ENCODE data around the gene COL6A2. TPM values are rescaled to one million over a fixed set of nuclear protein-coding genes. Genes with fewer than 3 reads are reported as not detected.

Gene COL6A2
- total and polyA plus RNA-seq, 2 of the 4 experiments (the other 2 are of a cell fraction) = 208 to 1,065 TPM

DNA sequence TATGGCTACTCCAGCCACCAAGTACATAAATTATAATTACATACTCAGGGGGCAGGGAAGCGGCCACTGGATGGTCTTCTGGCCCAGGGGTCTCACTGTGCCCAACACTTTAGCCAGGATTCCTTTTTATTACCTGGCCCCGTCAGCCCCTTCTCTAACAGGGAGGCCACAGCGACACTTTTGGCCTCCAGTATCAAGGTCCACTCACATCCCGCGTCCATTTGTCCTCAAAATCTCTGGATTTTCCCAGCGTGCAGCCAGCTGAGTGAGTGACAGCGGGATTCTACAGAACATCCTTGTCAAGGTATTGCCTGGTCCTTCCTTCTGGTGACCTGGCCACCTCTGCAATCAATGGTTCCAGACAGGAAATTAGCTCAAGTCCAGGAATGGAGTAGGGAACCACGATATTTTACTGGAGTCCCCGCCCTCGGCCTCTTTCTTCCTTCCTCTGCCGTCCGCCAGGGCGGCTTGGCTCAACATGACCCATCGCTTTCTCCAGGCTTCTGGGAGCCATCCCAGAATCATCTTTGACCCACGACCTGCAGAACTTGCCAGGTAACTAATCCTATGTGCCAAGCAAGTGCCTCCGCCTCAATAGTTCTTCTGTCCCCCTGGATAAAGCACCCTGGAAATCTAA is 2.7 kb upstream of the COL6A2 start:
- no peak overlapping the region for H4K8ac ChIP-seq (ENCODE audit: low read depth in 2 of 2, low read length in 2 of 2)
- no peaks in the 10 kb centered on the region for H3K9me3 ChIP-seq (ENCODE audit: control insufficient read depth, insufficient read depth, low read length)
- in situ Hi-C loops (cut with MboI; ENCODE audit: low sequenced_read_pairs) (no loop called here), dilution Hi-C loops (cut with HindIII; ENCODE audit: low sequenced_read_pairs, unreplicated experiment) (no loop called here), intact Hi-C loops (cut with micrococcal nuclease) (loop anchor here (5.0 kb wide), 1 partner anchor 98 kb away; no protein-coding TSS in a partner anchor)
- peaks cover 6 to 62% of the 10 kb centered on the region in 2 experiments; a peak in 3 of 4 replicates for H3K79me1 ChIP-seq (ENCODE audit: low read depth in 1 of 2, low read length in 2 of 2)
- ATAC-seq (ENCODE audit: low read depth) (no peak), DNase-seq (no peak)
- H3K23ac ChIP-seq (ENCODE audit: low read depth, low read length) = no peak overlapping the region
- no peak overlapping the region for H3K4me2 ChIP-seq (ENCODE audit: low read depth, low read length)
- no peak overlapping the region for H3K9ac ChIP-seq (ENCODE audit: low read depth, low read length)
- no peak overlapping the region for H3K27ac ChIP-seq (ENCODE audit: insufficient read depth, low read length)
- H4K20me1 ChIP-seq (ENCODE audit: insufficient read depth, low read length) = peaks cover 16% of the 10 kb centered on the region
- no peak overlapping the region; the same call in 2 of the 3 replicates for H2BK15ac ChIP-seq (ENCODE audit: low read depth, low read length)
- peak overlapping the region; percentile 11; the same call in 1 of the 2 replicates for H2BK120ac ChIP-seq (ENCODE audit: low read depth, low read length)
- H2BK5ac ChIP-seq (ENCODE audit: low read depth, low read length, poor library complexity, severe bottlenecking) = no peak overlapping the region
- peak overlapping the region; percentile 65 for H2AK9ac ChIP-seq (replicated peaks; ENCODE audit: low read depth, low read length, poor library complexity)
- no peak overlapping the region for H2AFZ ChIP-seq (replicated peaks; ENCODE audit: low read length, poor library complexity)
- peak overlapping the region; percentile 37 for H3K4ac ChIP-seq (ENCODE audit: low read depth, low read length)
- BruUV-seq (replicated peaks) = no TSS peak
- peak overlapping the region; percentile 76 for H2AK5ac ChIP-seq (ENCODE audit: low read depth, low read length)
- H3K4me3 ChIP-seq (ENCODE audit: insufficient read depth, low read depth, low read length) = no peak overlapping the region
- H3K18ac ChIP-seq (ENCODE audit: low read depth, low read length) = no peak overlapping the region
- H3K4me1 ChIP-seq (ENCODE audit: control insufficient read depth, insufficient read depth, low read length) = peaks cover 25% of the 10 kb centered on the region
- CTCF ChIA-PET = no interaction called here
- H3K36me3 ChIP-seq (ENCODE audit: control insufficient read depth, insufficient read depth, low read length) = peaks cover 2% of the 10 kb centered on the region
- peak overlapping the region; percentile 62 for H2BK20ac ChIP-seq (ENCODE audit: low read depth, low read length)
- no peak overlapping the region for H3K56ac ChIP-seq (ENCODE audit: extremely low read depth, insufficient read depth, low read length)
- H3K27me3 ChIP-seq (ENCODE audit: control insufficient read depth, insufficient read depth, low read length) = no peaks in the 10 kb centered on the region
- no peak overlapping the region for H4K91ac ChIP-seq (ENCODE audit: insufficient read depth, low read depth, low read length)
- peaks cover 29% of the 10 kb centered on the region for H3K9me1 ChIP-seq (ENCODE audit: insufficient read depth, low read length)
- POLR2A ChIA-PET (ENCODE audit: unreplicated experiment) = interaction anchor here (1.8 kb wide), 1 partner anchor 122 kb away, joined by 4 read pairs; no protein-coding TSS in a partner anchor
- H3K14ac ChIP-seq (replicated peaks; ENCODE audit: low read depth, low read length) = 0 out of 2 replicates have a peak overlapping the region, but pooled peaks have one; percentile 35
- WGBS, 2 experiments (ENCODE audit: extremely low coverage in 2 of 2, insufficient read length in 1 of 2) = 80% methylated on average over 8 of the region's 16 CpGs; no CpG with 5 or more reads in 1 of the 2 experiments
- TF ChIP-seq CEBPB (IDR thresholded peaks at IDR 0.05; ENCODE audit: low read depth, low read length) (no peak), SMC3 (IDR thresholded peaks at IDR 0.05; ENCODE audit: low read depth, low read length) (no peak), RCOR1 (IDR thresholded peaks at IDR 0.05; ENCODE audit: insufficient replicate concordance, low read length) (no peak), NFE2L2 (IDR thresholded peaks at IDR 0.05; ENCODE audit: low read depth, low read length) (no peak), MAZ (IDR thresholded peaks at IDR 0.05; ENCODE audit: borderline replicate concordance, low read depth, low read length) (no peak), MXI1 (IDR thresholded peaks at IDR 0.05; ENCODE audit: borderline replicate concordance, low read depth, low read length) (no peak), RAD21 (IDR thresholded peaks at IDR 0.05; ENCODE audit: low read length) (no peak), FOS (IDR thresholded peaks at IDR 0.05; ENCODE audit: low read depth, low read length) (no peak), BHLHE40 (IDR thresholded peaks at IDR 0.05; ENCODE audit: low read depth, low read length) (no peak), MAFK (IDR thresholded peaks at IDR 0.05; ENCODE audit: low read depth, low read length) (no peak), CHD1 (IDR thresholded peaks at IDR 0.05; ENCODE audit: low read depth, low read length) (no peak)
- TF ChIP-seq, protein P1, sequence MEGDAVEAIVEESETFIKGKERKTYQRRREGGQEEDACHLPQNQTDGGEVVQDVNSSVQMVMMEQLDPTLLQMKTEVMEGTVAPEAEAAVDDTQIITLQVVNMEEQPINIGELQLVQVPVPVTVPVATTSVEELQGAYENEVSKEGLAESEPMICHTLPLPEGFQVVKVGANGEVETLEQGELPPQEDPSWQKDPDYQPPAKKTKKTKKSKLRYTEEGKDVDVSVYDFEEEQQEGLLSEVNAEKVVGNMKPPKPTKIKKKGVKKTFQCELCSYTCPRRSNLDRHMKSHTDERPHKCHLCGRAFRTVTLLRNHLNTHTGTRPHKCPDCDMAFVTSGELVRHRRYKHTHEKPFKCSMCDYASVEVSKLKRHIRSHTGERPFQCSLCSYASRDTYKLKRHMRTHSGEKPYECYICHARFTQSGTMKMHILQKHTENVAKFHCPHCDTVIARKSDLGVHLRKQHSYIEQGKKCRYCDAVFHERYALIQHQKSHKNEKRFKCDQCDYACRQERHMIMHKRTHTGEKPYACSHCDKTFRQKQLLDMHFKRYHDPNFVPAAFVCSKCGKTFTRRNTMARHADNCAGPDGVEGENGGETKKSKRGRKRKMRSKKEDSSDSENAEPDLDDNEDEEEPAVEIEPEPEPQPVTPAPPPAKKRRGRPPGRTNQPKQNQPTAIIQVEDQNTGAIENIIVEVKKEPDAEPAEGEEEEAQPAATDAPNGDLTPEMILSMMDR (conservative IDR thresholded peaks at IDR 0.05; ENCODE audit: low read depth, low read length) = no peak
- TF ChIP-seq, protein P2, sequence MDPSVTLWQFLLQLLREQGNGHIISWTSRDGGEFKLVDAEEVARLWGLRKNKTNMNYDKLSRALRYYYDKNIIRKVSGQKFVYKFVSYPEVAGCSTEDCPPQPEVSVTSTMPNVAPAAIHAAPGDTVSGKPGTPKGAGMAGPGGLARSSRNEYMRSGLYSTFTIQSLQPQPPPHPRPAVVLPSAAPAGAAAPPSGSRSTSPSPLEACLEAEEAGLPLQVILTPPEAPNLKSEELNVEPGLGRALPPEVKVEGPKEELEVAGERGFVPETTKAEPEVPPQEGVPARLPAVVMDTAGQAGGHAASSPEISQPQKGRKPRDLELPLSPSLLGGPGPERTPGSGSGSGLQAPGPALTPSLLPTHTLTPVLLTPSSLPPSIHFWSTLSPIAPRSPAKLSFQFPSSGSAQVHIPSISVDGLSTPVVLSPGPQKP (IDR thresholded peaks at IDR 0.05; ENCODE audit: borderline replicate concordance, low read depth, low read length) = no peak
- no peak overlapping the region for H4K5ac ChIP-seq (ENCODE audit: low read depth, low read length)
